SK-N-SH (cell line): Measurements from ENCODE around the gene ATP6V0B. TPM values are rescaled to one million over a fixed set of nuclear protein-coding genes. Genes with fewer than 3 reads are reported as not detected.

Experiments used
- CTCF ChIA-PET: fragments of 300-600, 350-600 bp; formaldehyde crosslinking; extraction: SDS; loops from one replicate; lab custom pipeline; 2021; lab: Yijun Ruan, JAX
- POLR2A ChIA-PET: fragments of 350-600 bp; sonication (Branson Sonifier 250); formaldehyde crosslinking; extraction: SDS; loops from one replicate; lab custom pipeline; 2020; ENCODE audit warnings: antibody characterized with exemption, inconsistent platforms; lab: Yijun Ruan, JAX
- DNase-seq: peaks from one replicate; pipeline ENCODE4 v3.0.0; 2012
- H2AFZ ChIP-seq: fragments of 200-600 bp; sonication (generic); 2 replicates; pipeline ENCODE4 v1.8.1; 2016; ENCODE audit warnings: antibody characterized with exemption, mild to moderate bottlenecking, low read depth
- H3F3A ChIP-seq: fragments of 200-600 bp; sonication (generic); replicated peaks from 2 replicates; pipeline ENCODE3; 2016; ENCODE audit warnings: antibody characterized with exemption, mild to moderate bottlenecking; ENCODE audit not compliant: insufficient read depth
- H3K27ac ChIP-seq, 2 experiments: fragments of 200-500 bp in 1 of 2; fragments of 200-600 bp in 1 of 2; sonication (Bioruptor generic) in 1 of 2; sonication (generic), shearing (Covaris generic) in 1 of 2; 2 replicates each; pipeline versions ENCODE4 v1.5.1 to v1.6.1; 2014 to 2016; ENCODE audit warnings: low read depth in 2 of 2, inconsistent platforms in 1 of 2, low read length in 1 of 2, mild to moderate bottlenecking in 1 of 2, mixed read lengths in 1 of 2
- H3K27me3 ChIP-seq: fragments of 200-600 bp; sonication (generic), shearing (Covaris generic); 2 replicates; pipeline ENCODE4 v1.6.1; 2016; ENCODE audit warnings: mixed run types; ENCODE audit not compliant: insufficient read depth
- H3K36me3 ChIP-seq, 2 experiments: fragments of 200-500 bp in 1 of 2; fragments of 200-600 bp in 1 of 2; sonication (Bioruptor generic) in 1 of 2; sonication (generic) in 1 of 2; replicated peaks in 1 of 2; 2 replicates each; pipeline versions ENCODE3 to v1.5.1; 2014 to 2016; ENCODE audit warnings: low read length in 1 of 2, mild to moderate bottlenecking in 1 of 2; ENCODE audit not compliant: insufficient read depth in 2 of 2, control insufficient read depth in 1 of 2
- H3K4me1 ChIP-seq, 2 experiments: fragments of 200-500 bp in 1 of 2; fragments of 200-600 bp in 1 of 2; sonication (Bioruptor generic) in 1 of 2; sonication (generic), shearing (Covaris generic) in 1 of 2; 2 replicates each; pipeline versions ENCODE4 v1.5.1 to v1.6.1; 2014 to 2016; ENCODE audit warnings: low read depth in 1 of 2, low read length in 1 of 2, mixed run types in 1 of 2; ENCODE audit not compliant: insufficient read depth in 2 of 2, control insufficient read depth in 1 of 2
- H3K4me2 ChIP-seq: fragments of 200-600 bp; sonication (generic), shearing (Covaris generic); 2 replicates; pipeline ENCODE4 v1.6.1; 2017; ENCODE audit warnings: mixed run types
- H3K4me3 ChIP-seq, 2 experiments: fragments of 200-500 bp in 1 of 2; fragments of 200-600 bp in 1 of 2; sonication (Bioruptor generic) in 1 of 2; sonication (generic), shearing (Covaris generic) in 1 of 2; 2 replicates each; pipeline versions ENCODE4 v1.5.1 to v1.8.1; 2014 to 2016; ENCODE audit warnings: low read depth in 2 of 2, inconsistent platforms in 1 of 2, low read length in 1 of 2, mild to moderate bottlenecking in 1 of 2, mixed read lengths in 1 of 2, moderate library complexity in 1 of 2
- H3K79me2 ChIP-seq: fragments of 200-600 bp; sonication (generic); 2 replicates; pipeline ENCODE4 v1.8.1; 2017; ENCODE audit warnings: mild to moderate bottlenecking; ENCODE audit not compliant: insufficient read depth
- H3K9ac ChIP-seq: fragments of 200-600 bp; sonication (generic); 2 replicates; pipeline ENCODE4 v1.6.1; 2017; ENCODE audit warnings: mixed run types
- H3K9me2 ChIP-seq: fragments of 200-600 bp; sonication (generic); 2 replicates; pipeline ENCODE4 v1.6.1; 2017; ENCODE audit warnings: mixed run types
- H3K9me3 ChIP-seq: fragments of 200-600 bp; sonication (generic); 2 replicates; pipeline ENCODE4 v1.6.1; 2017; ENCODE audit warnings: mixed run types, mild to moderate bottlenecking, moderate library complexity
- H4K20me1 ChIP-seq: fragments of 200-600 bp; sonication (generic); 2 replicates; pipeline ENCODE4 v1.6.1; 2017; ENCODE audit warnings: mild to moderate bottlenecking, mixed run types; ENCODE audit not compliant: insufficient read depth
- EP300 ChIP-seq, 2 experiments: IDR thresholded peaks; 2 replicates each; pipeline versions ENCODE4 v1.4.0 to v1.6.1; 2012; ENCODE audit warnings: borderline replicate concordance in 1 of 2, low read depth in 1 of 2, low read length in 1 of 2
- GABPA ChIP-seq: IDR thresholded peaks from 2 replicates; pipeline ENCODE4 v1.4.0; 2012; ENCODE audit warnings: low read depth, mild to moderate bottlenecking
- GATA2 ChIP-seq: sonication (generic); formaldehyde crosslinking; IDR thresholded peaks from 2 replicates; pipeline ENCODE4 v1.5.0; 2020; ENCODE audit warnings: mild to moderate bottlenecking, missing genetic modification reagents
- JUND ChIP-seq: IDR thresholded peaks from 2 replicates; pipeline ENCODE4 v1.4.0; 2012
- MXI1 ChIP-seq: IDR thresholded peaks from 2 replicates; pipeline ENCODE4 v1.6.1; 2012; ENCODE audit warnings: mild to moderate bottlenecking, low read depth, low read length, improper control_type of control experiment
- NFIC ChIP-seq: IDR thresholded peaks from 2 replicates; pipeline ENCODE4 v1.4.0; 2012; ENCODE audit warnings: borderline replicate concordance
- NRF1 ChIP-seq: IDR thresholded peaks from 2 replicates; pipeline ENCODE4 v1.6.1; 2012; ENCODE audit warnings: low read depth, mild to moderate bottlenecking, low read length
- POLR2AphosphoS5 ChIP-seq: IDR thresholded peaks from 2 replicates; pipeline ENCODE4 v1.6.1; 2012; ENCODE audit warnings: low read depth, low read length
- RAD21 ChIP-seq: IDR thresholded peaks from 2 replicates; pipeline ENCODE4 v1.6.1; 2012; ENCODE audit warnings: mild to moderate bottlenecking, low read length
- RFX5 ChIP-seq: IDR thresholded peaks from 2 replicates; pipeline ENCODE4 v1.6.1; 2012; ENCODE audit warnings: mild to moderate bottlenecking, improper control_type of control experiment, low read length
- WGBS: methylation state at CpG from one replicate; pipeline ENCODE4 v1.1.6; 2017; ENCODE audit warnings: low lambda C conversion rate; 5-methylcytosine and 5-hydroxymethylcytosine counted together
- polyA plus RNA-seq, 3 experiments: library from polyadenylated mRNA; depleted of rRNA; stranded (reverse); fragments of >200 nt; gene quantifications; 2 replicates each; pipeline ENCODE4 v1.2.3, GENCODE V29; 2012
- TF ChIP-seq, protein P1 (sequence below): IDR thresholded peaks from 2 replicates; pipeline ENCODE4 v1.6.1; 2012; ENCODE audit warnings: mild to moderate bottlenecking, low read depth, low read length, moderate library complexity
- TF ChIP-seq, protein P2 (sequence below): IDR thresholded peaks from 2 replicates; pipeline ENCODE4; 2012

ATP6V0B gene
- polyA plus RNA-seq, 1 of the 3 experiments (the other 2 are of a cell fraction), result 180 TPM

GRCh38 chr1:43981135-43981491, 6.4 kb downstream of the ATP6V0B start:
- Histone ChIP-seq H3K4me3 (no peak overlapping the region), H3K4me2 (peak overlapping the region; percentile 94; the same call in 1 of the 2 replicates), H3K79me2 (peaks cover 61% of the 10 kb centered on the region), H3K9me2 (no peaks in the 10 kb centered on the region), H3K9me3 (no peaks in the 10 kb centered on the region), H4K20me1 (peaks cover 14% of the 10 kb centered on the region), H3K27ac (no peak overlapping the region), H3K27me3 (no peaks in the 10 kb centered on the region), H3K9ac (no peak overlapping the region), H2AFZ (no peak overlapping the region), H3K36me3 (peaks cover 16 to 34% of the 10 kb centered on the region in 2 experiments), H3F3A (peaks cover 4% of the 10 kb centered on the region), H3K4me1 (peaks cover 0 to 34% of the 10 kb centered on the region in 2 experiments; a peak in 1 of 4 replicates)
- DNase-seq, result peak; percentile 31
- ChIA-PET POLR2A (no interaction called here), CTCF (interaction anchor here (1.3 to 1.5 kb wide), 2 partner anchors 46 to 56 kb away, joined by 3 to 7 read pairs; no protein-coding TSS in a partner anchor)
- TF ChIP-seq POLR2AphosphoS5 (no peak), RAD21 (no peak), GATA2 (CRISPR knock-in tag) (no peak), RFX5 (no peak)
- TF ChIP-seq, protein P1, sequence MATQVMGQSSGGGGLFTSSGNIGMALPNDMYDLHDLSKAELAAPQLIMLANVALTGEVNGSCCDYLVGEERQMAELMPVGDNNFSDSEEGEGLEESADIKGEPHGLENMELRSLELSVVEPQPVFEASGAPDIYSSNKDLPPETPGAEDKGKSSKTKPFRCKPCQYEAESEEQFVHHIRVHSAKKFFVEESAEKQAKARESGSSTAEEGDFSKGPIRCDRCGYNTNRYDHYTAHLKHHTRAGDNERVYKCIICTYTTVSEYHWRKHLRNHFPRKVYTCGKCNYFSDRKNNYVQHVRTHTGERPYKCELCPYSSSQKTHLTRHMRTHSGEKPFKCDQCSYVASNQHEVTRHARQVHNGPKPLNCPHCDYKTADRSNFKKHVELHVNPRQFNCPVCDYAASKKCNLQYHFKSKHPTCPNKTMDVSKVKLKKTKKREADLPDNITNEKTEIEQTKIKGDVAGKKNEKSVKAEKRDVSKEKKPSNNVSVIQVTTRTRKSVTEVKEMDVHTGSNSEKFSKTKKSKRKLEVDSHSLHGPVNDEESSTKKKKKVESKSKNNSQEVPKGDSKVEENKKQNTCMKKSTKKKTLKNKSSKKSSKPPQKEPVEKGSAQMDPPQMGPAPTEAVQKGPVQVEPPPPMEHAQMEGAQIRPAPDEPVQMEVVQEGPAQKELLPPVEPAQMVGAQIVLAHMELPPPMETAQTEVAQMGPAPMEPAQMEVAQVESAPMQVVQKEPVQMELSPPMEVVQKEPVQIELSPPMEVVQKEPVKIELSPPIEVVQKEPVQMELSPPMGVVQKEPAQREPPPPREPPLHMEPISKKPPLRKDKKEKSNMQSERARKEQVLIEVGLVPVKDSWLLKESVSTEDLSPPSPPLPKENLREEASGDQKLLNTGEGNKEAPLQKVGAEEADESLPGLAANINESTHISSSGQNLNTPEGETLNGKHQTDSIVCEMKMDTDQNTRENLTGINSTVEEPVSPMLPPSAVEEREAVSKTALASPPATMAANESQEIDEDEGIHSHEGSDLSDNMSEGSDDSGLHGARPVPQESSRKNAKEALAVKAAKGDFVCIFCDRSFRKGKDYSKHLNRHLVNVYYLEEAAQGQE, result no peak
- TF ChIP-seq, protein P2, sequence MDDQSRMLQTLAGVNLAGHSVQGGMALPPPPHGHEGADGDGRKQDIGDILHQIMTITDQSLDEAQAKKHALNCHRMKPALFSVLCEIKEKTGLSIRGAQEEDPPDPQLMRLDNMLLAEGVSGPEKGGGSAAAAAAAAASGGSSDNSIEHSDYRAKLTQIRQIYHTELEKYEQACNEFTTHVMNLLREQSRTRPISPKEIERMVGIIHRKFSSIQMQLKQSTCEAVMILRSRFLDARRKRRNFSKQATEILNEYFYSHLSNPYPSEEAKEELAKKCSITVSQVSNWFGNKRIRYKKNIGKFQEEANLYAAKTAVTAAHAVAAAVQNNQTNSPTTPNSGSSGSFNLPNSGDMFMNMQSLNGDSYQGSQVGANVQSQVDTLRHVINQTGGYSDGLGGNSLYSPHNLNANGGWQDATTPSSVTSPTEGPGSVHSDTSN, result no peak
- WGBS, result 97% methylated on average over 13 of the region's 20 CpGs

GRCh38 chr1:43981636-43982035, 6.9 kb downstream of the ATP6V0B start:
- Histone ChIP-seq H3K9me2 (no peaks in the 10 kb centered on the region), H3K27ac (no peak overlapping the region), H3K27me3 (no peaks in the 10 kb centered on the region), H2AFZ (no peak overlapping the region), H3K36me3 (peaks cover 15 to 33% of the 10 kb centered on the region in 2 experiments), H3K9me3 (no peaks in the 10 kb centered on the region), H4K20me1 (peaks cover 10% of the 10 kb centered on the region), H3K9ac (no peak overlapping the region), H3F3A (peaks cover 4% of the 10 kb centered on the region), H3K4me2 (0 out of 2 replicates have a peak overlapping the region, but pooled peaks have one; percentile 94), H3K79me2 (peaks cover 55% of the 10 kb centered on the region), H3K4me1 (peaks cover 0 to 29% of the 10 kb centered on the region in 2 experiments; a peak in 1 of 4 replicates), H3K4me3 (no peak overlapping the region)
- CTCF ChIA-PET, result interaction anchor here (1.3 kb wide), 1 partner anchor 55 kb away, joined by 3 read pairs; no protein-coding TSS in a partner anchor
- TF ChIP-seq GATA2 (CRISPR knock-in tag), result no peak
- TF ChIP-seq RFX5, result no peak
- TF ChIP-seq, protein P1, result no peak
- no peak for TF ChIP-seq NFIC
- TF ChIP-seq JUND, result no peak
- no peak for TF ChIP-seq GABPA
- TF ChIP-seq EP300 (IDR thresholded peaks at IDR 0.05; ENCODE audit: borderline replicate concordance in 1 of 2, low read depth in 1 of 2, low read length in 1 of 2), result no peak
- TF ChIP-seq NRF1, result no peak
- TF ChIP-seq MXI1, result no peak
- WGBS, result 98% methylated on average over 11 of the region's 20 CpGs
- POLR2A ChIA-PET, result no interaction called here
- no peak for DNase-seq
